Liver (tissue), 3 donors: ENCODE measurements around the gene CRACDL.

Experiments
- RAD21 ChIP-seq, 2 donors: IDR thresholded peaks; 2 replicates each; pipeline ENCODE4 v1.6.1; 2016; ENCODE audit warnings: antibody characterized with exemption in 2 of 2, mild to moderate bottlenecking in 2 of 2
- REST ChIP-seq: IDR thresholded peaks from 2 replicates; pipeline ENCODE4 v1.6.1; 2016; ENCODE audit warnings: antibody characterized with exemption, mild to moderate bottlenecking
- SP1 ChIP-seq: IDR thresholded peaks from 2 replicates; pipeline ENCODE4 v1.6.1; 2018; ENCODE audit warnings: antibody characterized with exemption, mild to moderate bottlenecking
- TAF1 ChIP-seq: conservative IDR thresholded peaks from 2 replicates; pipeline ENCODE4 v1.6.1; 2016; ENCODE audit warnings: antibody characterized with exemption, mild to moderate bottlenecking
- TF ChIP-seq, protein P1 (sequence below): fragments of 150-350 bp; IDR thresholded peaks from 2 replicates; pipeline ENCODE4 v1.5.1; 2017; ENCODE audit warnings: improper control_type of control experiment, low read depth, low read length; ENCODE audit not compliant: missing input control
- donor health status: healthy.
- donor health status: healthy.

GRCh38 chr2:98807221-98807620 is 128.8 kb downstream of the CRACDL start:
- TF ChIP-seq, protein P1, sequence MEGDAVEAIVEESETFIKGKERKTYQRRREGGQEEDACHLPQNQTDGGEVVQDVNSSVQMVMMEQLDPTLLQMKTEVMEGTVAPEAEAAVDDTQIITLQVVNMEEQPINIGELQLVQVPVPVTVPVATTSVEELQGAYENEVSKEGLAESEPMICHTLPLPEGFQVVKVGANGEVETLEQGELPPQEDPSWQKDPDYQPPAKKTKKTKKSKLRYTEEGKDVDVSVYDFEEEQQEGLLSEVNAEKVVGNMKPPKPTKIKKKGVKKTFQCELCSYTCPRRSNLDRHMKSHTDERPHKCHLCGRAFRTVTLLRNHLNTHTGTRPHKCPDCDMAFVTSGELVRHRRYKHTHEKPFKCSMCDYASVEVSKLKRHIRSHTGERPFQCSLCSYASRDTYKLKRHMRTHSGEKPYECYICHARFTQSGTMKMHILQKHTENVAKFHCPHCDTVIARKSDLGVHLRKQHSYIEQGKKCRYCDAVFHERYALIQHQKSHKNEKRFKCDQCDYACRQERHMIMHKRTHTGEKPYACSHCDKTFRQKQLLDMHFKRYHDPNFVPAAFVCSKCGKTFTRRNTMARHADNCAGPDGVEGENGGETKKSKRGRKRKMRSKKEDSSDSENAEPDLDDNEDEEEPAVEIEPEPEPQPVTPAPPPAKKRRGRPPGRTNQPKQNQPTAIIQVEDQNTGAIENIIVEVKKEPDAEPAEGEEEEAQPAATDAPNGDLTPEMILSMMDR: no peak
- TF ChIP-seq RAD21 (IDR thresholded peaks at IDR 0.05): no peak
- no peak for TF ChIP-seq TAF1
- no peak for TF ChIP-seq REST
- TF ChIP-seq SP1: no peak
